NCI-H446 (cell line): Measurements from ENCODE around the gene NCLN.
"Not testable (repeated sequence)": the region's sequence is repeated elsewhere in the genome, so short reads cannot be mapped to it uniquely, and the experiment has no call there.

ENCODE experiments used
- DNase-seq, 2 experiments: peaks; one replicate each; lab custom pipeline; 2025; lab: John Stamatoyannopoulos, UW

NCLN gene, protein sequence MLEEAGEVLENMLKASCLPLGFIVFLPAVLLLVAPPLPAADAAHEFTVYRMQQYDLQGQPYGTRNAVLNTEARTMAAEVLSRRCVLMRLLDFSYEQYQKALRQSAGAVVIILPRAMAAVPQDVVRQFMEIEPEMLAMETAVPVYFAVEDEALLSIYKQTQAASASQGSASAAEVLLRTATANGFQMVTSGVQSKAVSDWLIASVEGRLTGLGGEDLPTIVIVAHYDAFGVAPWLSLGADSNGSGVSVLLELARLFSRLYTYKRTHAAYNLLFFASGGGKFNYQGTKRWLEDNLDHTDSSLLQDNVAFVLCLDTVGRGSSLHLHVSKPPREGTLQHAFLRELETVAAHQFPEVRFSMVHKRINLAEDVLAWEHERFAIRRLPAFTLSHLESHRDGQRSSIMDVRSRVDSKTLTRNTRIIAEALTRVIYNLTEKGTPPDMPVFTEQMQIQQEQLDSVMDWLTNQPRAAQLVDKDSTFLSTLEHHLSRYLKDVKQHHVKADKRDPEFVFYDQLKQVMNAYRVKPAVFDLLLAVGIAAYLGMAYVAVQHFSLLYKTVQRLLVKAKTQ

GRCh38 chr19:3185461-3186159 is at the start of gene NCLN:
Gene NCLN, plus strand, starts transcription at chr19:3185930. Its CDS starts 101 bp downstream, at chr19:3186031.
- DNase-seq, result peak; percentile 98 to 99

GRCh38 chr19:3135961-3136683 is 49.6 kb upstream of the NCLN start, which contains the start of gene GNA15:
Gene GNA15, plus strand, starts transcription at chr19:3136033. Its CDS starts 418 bp downstream, at chr19:3136451.
- no peak for DNase-seq

GRCh38 chr19:3136684-3137055 is 49.1 kb upstream of the NCLN start:
- DNase-seq, result no peak

DNA sequence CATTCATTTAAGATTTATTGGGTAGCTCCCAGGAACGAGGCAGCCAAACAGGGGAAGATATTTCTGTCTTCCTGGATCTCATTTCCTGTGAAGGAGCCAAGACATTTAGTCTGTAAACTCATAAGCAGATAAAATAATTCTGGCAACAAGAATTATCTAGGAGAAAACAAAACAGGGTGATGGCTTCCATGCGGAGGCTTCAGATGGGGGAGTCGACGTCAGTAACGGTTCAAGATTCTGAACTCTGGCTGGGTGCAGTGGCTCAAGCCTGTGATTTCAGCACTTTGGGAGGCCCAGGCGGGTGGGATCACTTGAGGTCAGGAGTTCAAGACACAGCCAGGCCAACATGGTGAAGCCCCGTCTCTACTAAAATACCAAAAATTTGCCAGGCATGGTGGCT is 48.6 kb upstream of the NCLN start:
- no peak for DNase-seq

DNA sequence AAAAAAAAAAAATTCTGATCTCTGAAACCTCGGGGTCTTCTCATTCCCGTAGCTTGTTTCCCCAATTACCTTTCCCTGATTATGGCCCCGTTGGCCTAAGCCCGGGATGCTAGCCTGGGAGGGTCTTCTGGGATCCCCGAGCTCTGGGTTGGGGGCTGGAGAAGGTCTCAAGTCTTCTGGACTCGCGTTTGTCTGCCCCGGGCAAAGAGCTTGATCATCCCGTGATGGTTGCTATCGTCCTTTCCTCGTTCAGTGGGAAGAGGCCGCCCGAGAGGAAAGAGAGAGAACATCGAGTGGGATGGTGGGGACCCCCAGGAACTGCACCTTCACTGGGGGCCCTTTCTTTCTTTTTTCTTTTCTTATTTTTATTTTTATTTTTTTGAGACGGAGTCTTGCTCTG is 47.5 kb upstream of the NCLN start:
- DNase-seq, result no peak

- DNase-seq, result no peak
Measured at GRCh38 chr19:3140667-3141038, 45.1 kb upstream of the NCLN start.

DNA sequence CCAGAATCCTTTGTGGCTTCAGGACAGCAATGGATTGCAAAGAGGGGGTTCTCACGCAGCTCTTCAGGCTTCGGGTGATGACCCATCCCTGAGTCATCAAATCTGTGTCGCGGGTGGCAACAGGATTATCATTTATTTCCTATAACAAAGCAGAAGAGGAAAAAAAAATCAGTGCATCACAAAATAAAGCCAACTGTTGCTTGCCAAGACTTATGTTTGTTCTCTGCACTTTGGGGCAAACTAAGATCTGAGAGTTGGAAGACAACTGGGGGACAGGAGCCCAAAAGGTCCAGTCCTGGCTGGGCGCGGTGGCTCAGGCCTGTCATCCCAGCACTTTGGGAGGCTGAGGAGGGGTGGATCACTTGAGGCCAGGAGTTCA is 43.4 kb upstream of the NCLN start:
- DNase-seq, result no peak

DNA sequence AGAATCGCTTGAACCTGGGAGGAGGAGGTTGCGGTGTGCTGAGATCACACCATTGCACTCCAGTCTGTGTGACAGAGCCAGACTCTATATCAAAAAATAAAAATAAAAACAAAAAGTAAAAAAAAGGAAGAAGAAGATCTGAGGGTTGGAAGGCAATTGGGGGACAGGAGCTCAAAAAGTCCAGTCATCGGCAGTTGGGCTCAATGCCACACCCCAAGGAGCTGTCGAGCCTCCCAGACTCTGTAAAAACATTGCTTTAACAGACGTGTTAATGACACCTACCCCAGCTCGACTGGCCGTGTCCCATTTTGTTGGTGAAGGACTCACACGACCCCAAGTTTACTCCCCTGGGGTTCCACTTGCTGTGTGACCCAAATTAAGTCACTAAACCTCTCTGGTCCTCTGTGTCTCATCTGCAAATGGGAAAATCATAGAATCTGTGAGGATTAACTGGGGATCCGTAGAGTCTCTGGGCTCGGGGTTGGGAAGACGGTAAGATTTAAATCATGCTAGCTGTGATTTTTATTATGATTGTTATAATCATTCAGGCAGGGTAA is 42.9 kb upstream of the NCLN start:
- DNase-seq, result no peak

- no peak for DNase-seq
Measured at GRCh38 chr19:3145909-3146676, 39.6 kb upstream of the NCLN start.

DNA sequence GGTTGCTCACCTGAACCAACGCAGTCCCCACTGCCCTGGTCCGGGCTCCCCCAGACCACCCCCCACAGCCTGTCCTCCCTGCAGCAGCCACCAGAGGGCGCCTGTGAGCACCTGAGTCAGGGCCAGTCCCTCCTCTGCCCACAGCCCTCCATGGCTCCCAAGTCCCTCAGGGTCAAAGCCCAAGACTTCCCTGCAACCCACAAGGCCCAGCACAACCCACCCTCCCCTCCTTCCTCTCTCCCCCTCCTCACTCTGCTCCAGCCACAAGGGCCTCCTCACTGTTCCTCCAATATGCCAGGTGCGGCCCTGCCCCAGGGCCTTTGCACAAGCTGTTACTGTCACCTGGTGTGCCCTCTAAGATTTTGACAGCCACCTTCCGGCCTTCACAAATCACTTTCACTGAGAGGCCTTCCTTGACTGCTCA is 39.0 kb upstream of the NCLN start:
- DNase-seq, result no peak

- DNase-seq, result no peak
Measured at GRCh38 chr19:3148503-3148902, 37.2 kb upstream of the NCLN start.

GRCh38 chr19:3149089-3149488 is 36.6 kb upstream of the NCLN start:
- DNase-seq, result no peak

DNA sequence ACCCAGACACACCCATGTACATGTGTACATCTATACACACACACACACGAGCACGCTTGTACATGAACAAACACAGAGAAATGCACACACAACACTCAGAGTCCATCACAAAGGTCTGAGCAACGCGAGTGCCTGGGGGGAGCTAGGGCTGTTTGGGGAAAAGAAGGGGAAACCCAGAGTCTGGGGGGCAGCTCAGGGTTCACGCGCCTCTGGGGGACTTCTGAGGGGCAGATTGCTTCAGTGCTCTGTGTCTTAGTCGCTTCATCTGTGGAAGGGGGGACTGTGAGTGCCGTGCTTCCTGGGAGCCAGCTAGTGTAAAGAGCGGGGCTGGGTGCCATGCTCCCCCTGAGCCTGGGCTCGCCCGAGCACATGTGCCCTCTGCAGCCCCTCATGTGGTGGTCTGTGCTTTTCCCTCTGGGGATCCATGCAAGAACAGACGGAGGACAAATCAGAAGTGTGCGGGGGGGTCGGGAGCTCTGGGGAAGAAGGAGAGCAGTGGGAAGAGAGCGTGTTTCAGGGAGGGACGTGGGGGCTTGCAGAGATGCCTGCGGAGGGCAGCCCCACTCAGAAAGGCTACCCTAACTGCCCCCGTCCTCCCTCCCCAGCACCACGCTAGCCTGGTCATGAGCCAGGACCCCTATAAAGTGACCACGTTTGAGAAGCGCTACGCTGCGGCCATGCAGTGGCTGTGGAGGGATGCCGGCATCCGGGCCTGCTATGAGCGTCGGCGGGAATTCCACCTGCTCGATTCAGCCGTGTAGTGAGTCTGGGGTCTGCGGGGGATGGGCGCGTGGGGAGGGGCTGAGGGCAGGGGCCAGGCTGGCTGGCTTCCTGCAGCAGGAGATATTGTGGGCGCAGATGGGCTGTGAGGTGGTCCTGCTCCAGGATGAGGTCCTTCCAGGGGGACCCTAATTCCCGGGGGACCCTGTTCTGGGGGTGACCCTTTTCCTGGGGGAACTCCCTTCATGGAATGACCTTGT is 35.9 kb upstream of the NCLN start:
- DNase-seq, result no peak

DNA sequence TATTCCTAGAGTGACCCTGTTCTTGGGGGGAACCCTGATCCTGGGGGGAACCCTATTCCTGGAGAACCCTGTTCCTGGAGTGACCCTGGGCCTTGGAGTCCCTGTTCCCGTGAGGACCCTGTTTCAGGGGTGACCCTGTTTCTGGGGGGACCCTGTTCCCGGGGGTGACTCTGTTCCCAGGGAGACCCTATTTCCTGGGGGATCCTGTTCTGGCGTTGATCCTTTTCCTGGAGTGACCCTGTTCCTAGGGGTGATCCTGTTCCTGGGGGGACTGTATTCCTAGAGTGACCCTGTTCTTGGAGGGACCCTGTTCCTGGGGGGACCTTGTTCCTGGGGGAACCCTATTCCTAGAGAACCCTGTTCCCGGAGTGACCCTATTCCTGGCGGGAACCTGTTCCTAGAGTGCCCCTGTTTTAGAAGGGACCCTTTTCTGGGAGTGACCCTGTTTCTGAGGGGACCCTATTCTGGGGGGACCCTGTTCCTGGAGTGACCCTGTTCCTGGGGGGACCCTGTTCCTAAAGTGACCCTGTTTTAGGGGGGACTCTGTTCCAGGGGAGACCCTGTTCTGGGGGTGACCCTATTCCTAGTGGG is 34.9 kb upstream of the NCLN start:
- no peak for DNase-seq

DNA sequence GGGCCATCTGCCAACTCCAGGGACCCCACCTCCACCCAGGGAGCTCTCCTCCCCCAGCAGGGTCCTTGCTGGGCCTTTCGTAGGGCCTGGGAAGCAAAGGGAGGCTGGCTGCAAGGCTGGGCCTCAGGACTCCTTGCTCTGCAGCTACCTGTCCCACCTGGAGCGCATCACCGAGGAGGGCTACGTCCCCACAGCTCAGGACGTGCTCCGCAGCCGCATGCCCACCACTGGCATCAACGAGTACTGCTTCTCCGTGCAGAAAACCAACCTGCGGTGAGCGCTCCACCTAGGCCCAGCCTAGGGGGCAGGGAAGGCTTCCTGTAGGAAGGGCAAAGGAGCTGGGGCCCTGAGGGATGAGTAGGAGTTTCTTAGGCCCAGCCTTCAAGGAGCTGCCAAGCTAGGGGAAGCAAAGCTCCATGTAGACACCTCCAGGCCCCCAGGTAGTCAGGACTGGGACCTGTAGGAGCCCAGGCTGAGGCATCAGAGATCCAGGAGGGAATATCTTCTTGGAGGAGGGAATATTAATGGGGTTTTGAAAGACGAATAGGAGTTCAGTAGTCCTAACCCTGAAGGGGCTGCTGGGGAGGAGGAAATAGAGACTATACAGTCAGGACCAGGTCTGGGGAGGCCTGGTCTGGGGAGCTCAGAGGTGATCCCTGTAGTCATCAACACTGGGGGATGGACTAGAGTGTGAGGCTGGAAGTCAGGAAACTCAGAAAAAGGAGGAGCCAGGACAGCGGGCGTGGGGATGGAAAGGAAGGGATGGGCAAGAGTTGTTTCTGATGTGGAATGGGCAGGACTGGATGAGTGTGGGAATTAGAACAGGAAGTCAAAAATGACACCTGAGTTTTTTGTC is 33.9 kb upstream of the NCLN start:
- no peak for DNase-seq

DNA sequence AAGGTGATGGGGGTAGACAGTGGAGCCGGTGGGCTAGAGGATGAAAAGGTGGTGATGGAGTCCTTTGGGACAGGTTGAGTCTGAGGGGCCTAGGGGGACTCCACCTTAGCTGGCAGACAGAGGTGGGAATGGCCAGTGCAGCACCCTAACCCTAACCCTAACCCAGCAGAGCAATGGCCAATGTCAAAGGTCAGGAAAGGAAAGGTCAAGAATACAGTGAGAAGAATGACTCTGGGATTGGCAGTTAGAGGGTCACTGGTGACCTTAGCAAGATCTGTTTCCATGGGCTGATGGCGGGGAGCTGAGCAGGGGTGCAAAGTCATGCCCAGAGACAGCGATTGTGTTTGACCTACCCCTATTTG is 33.3 kb upstream of the NCLN start:
- no peak for DNase-seq

GRCh38 chr19:3153286-3154230 is 32.2 kb upstream of the NCLN start:
- no peak for DNase-seq

- DNase-seq, result not testable (repeated sequence)
Measured at GRCh38 chr19:3154447-3154846, 31.3 kb upstream of the NCLN start.
